ENCODE data around the gene GTF2F1. TPM values are rescaled to one million over a fixed set of nuclear protein-coding genes. Genes with fewer than 3 reads are reported as not detected.
"Not testable (repeated sequence)": the region's sequence is repeated elsewhere in the genome, so short reads cannot be mapped to it uniquely, and the experiment has no call there.

GTF2F1 gene
- total and polyA plus RNA-seq, 9 of the 15 experiments (the other 6 are each of a cell fraction or from before 2014, with no cell fraction given): 4.7 to 75.4 (median 68.4) TPM

DNA sequence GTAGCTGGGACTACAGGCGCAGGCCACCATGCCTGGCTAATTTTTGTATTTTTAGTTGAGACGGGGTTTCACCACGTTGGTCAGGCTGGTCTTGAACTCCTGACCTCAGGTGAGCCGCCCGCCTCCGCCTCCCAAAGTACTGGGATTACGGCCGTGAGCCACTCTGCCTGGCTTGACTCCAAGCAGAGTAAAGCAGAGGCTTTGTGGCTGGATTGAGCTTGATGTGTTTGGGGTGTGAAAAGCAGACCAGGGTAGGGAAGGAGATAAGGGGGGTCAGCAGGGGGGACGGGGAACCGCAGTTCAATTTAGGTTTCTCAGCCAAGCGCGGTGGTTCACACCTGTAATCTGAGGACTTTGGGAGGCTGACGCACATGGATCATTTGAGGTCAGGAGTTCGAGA, 35.8 kb downstream of the GTF2F1 start (continued):
- TF ChIP-seq KDM1A (IDR thresholded peaks at IDR 0.05) (0 out of 4 replicates have a peak, but pooled peaks of 1 of the 2 experiments have one; percentile 24), TBP (optimal IDR thresholded peaks at IDR 0.05; ENCODE audit: low read depth, low read length) (peak; percentile 78)

GRCh38 chr19:6355321-6356040, 37.5 kb downstream of the GTF2F1 start:
- H3K9me3 ChIP-seq (replicated peaks; ENCODE audit: control insufficient read depth, insufficient read depth, low read depth, low read length); H3K27me3 ChIP-seq (ENCODE audit: control insufficient read depth in 2 of 2, insufficient read depth in 2 of 2, low read length in 2 of 2); intact Hi-C loops (cut with micrococcal nuclease); H3K4me2 ChIP-seq (ENCODE audit: insufficient read depth, low read length); H4K20me1 ChIP-seq (replicated peaks; ENCODE audit: control insufficient read depth, insufficient read depth, low read length); H2AFZ ChIP-seq (ENCODE audit: low read depth, low read length); H3K9ac ChIP-seq (ENCODE audit: insufficient read depth in 1 of 2, low read depth in 2 of 2, low read length in 2 of 2); H3K9me1 ChIP-seq (ENCODE audit: control insufficient read depth, insufficient read depth, low read length); ATAC-seq; H3K4me3 ChIP-seq; DNase-seq (ENCODE audit: extremely low read depth in 1 of 4, low spot score in 3 of 4); H3K79me2 ChIP-seq (ENCODE audit: control insufficient read depth, insufficient read depth, low read length); CTCF ChIA-PET (ENCODE audit: low intra/inter-chr PET ratio); H3K27ac ChIP-seq (ENCODE audit: extremely low read depth, low read depth, low read length); in situ Hi-C loops (cut with MboI); BruUV-seq (replicated peaks); POLR2A ChIA-PET; H3K36me3 ChIP-seq (ENCODE audit: control insufficient read depth, insufficient read depth, low read length); FAIRE-seq: not testable (repeated sequence)
- H3K4me1 ChIP-seq (replicated peaks in 1 of 2; ENCODE audit: control insufficient read depth in 2 of 2, insufficient read depth in 2 of 2, low read length in 2 of 2): peaks cover 6 to 13% of the 10 kb centered on the region in 2 experiments; a peak in 4 of 5 replicates
- 61% methylated on average over 10 of the region's 46 CpGs for WGBS (ENCODE audit: insufficient coverage, low coverage, missing lambda C conversion rate)

Data from K562 (cell line).